Measurements from ENCODE around the gene EME1. TPM values are rescaled to one million over a fixed set of nuclear protein-coding genes. Genes with fewer than 3 reads are reported as not detected.

Gene EME1
- total RNA-seq, 2 experiments from 2014 or later, result 25.1 to 26.1 TPM

- ChIA-PET CTCF (interaction anchor here (1.8 to 2.5 kb wide), 2 partner anchors 8 to 27 kb away, joined by 11 to 28 read pairs; partner anchors contain the start of gene LRRC59), POLR2A (interaction anchor here (1.2 to 9.4 kb wide), 3 partner anchors 9 to 51 kb away, joined by 3 to 142 read pairs (median 78); partner anchors contain the start of gene LRRC59)
- DNase-seq, result no peak
- no peak overlapping the region for H3K4me3 Mint-ChIP-seq
- peaks cover 35% of the 10 kb centered on the region for H3K4me1 Mint-ChIP-seq
- no peaks in the 10 kb centered on the region for H3K9me3 Mint-ChIP-seq
- H3K36me3 Mint-ChIP-seq (ENCODE audit: low read depth), result peaks cover 69% of the 10 kb centered on the region
- H3K27me3 Mint-ChIP-seq, result no peaks in the 10 kb centered on the region
- no peak overlapping the region for H3K27ac Mint-ChIP-seq
Observed at GRCh38 chr17:50370052-50370451, 3.0 kb upstream of the EME1 start.

- H3K27me3 Mint-ChIP-seq, result no peaks in the 10 kb centered on the region
- peaks cover 68% of the 10 kb centered on the region for H3K36me3 Mint-ChIP-seq (ENCODE audit: low read depth)
- peak overlapping the region; percentile 97 for H3K27ac Mint-ChIP-seq
- CTCF ChIA-PET, result interaction anchor here (0.8 to 4.4 kb wide), 5 partner anchors 10 to 277 kb away, joined by 3 to 40 read pairs (median 4); partner anchors contain the start of gene LRRC59
- peaks cover 36% of the 10 kb centered on the region for H3K4me1 Mint-ChIP-seq
- H3K4me3 Mint-ChIP-seq, result peak overlapping the region; percentile 97
- H3K9me3 Mint-ChIP-seq, result no peaks in the 10 kb centered on the region
- POLR2A ChIA-PET, result interaction anchor here (0.8 to 9.4 kb wide), 8 partner anchors 10 to 108 kb away, joined by 3 to 142 read pairs (median 24); partner anchors contain the start of genes ACSF2, LRRC59 and XYLT2
- no peak for DNase-seq
Observed at GRCh38 chr17:50371526-50371925, 1.5 kb upstream of the EME1 start.

- no peaks in the 10 kb centered on the region for H3K27me3 Mint-ChIP-seq
- H3K9me3 Mint-ChIP-seq, result no peaks in the 10 kb centered on the region
- POLR2A ChIA-PET, result interaction anchor here (0.8 to 9.4 kb wide), 14 partner anchors 11 to 336 kb away, joined by 3 to 142 read pairs (median 8); partner anchors contain the start of genes ACSF2, ANKRD40, LRRC59 and XYLT2
- CTCF ChIA-PET, result interaction anchor here (0.8 to 4.4 kb wide), 7 partner anchors 10 to 278 kb away, joined by 3 to 40 read pairs (median 4); partner anchors contain the start of gene LRRC59
- DNase-seq, result no peak
- peaks cover 36% of the 10 kb centered on the region for H3K4me1 Mint-ChIP-seq
- H3K36me3 Mint-ChIP-seq (ENCODE audit: low read depth), result peaks cover 67% of the 10 kb centered on the region
- H3K4me3 Mint-ChIP-seq, result peak overlapping the region; percentile 97
- H3K27ac Mint-ChIP-seq, result peak overlapping the region; percentile 97
Observed at GRCh38 chr17:50372222-50372757, 739 bp upstream of the EME1 start.

- CTCF ChIA-PET, result interaction anchor here (0.9 to 4.4 kb wide), 4 partner anchors 12 to 106 kb away, joined by 3 to 40 read pairs (median 12); partner anchors contain the start of gene LRRC59
- Mint-ChIP-seq H3K27ac (peak overlapping the region; percentile 97), H3K27me3 (no peaks in the 10 kb centered on the region), H3K9me3 (no peaks in the 10 kb centered on the region), H3K4me3 (peak overlapping the region; percentile 97), H3K4me1 (peaks cover 39% of the 10 kb centered on the region), H3K36me3 (ENCODE audit: low read depth) (peaks cover 61% of the 10 kb centered on the region)
- POLR2A ChIA-PET, result interaction anchor here (0.7 to 9.4 kb wide), 13 partner anchors 9 to 335 kb away, joined by 3 to 142 read pairs (median 10); partner anchors contain the start of genes ACSF2, ANKRD40, LRRC59 and XYLT2
- no peak for DNase-seq
Observed at GRCh38 chr17:50373705-50374104, 676 bp downstream of the EME1 start.

- H3K36me3 Mint-ChIP-seq (ENCODE audit: low read depth), result peaks cover 64% of the 10 kb centered on the region
- H3K27ac Mint-ChIP-seq, result no peak overlapping the region
- POLR2A ChIA-PET, result interaction anchor here (1.1 to 9.4 kb wide), 2 partner anchors 13 to 21 kb away, joined by 4 to 142 read pairs; partner anchors contain the start of gene LRRC59
- CTCF ChIA-PET, result no interaction called here
- no peak for DNase-seq
- no peaks in the 10 kb centered on the region for H3K9me3 Mint-ChIP-seq
- no peaks in the 10 kb centered on the region for H3K27me3 Mint-ChIP-seq
- H3K4me1 Mint-ChIP-seq, result peaks cover 33% of the 10 kb centered on the region
- H3K4me3 Mint-ChIP-seq, result no peak overlapping the region
Observed at GRCh38 chr17:50375858-50376538, 3.0 kb downstream of the EME1 start.

- no peak overlapping the region for H3K4me3 Mint-ChIP-seq
- no peaks in the 10 kb centered on the region for H3K9me3 Mint-ChIP-seq
- CTCF ChIA-PET, result interaction anchor here (3.4 to 3.9 kb wide), 2 partner anchors 17 to 18 kb away, joined by 10 to 16 read pairs; partner anchors contain the start of gene LRRC59
- H3K36me3 Mint-ChIP-seq (ENCODE audit: low read depth), result peaks cover 72% of the 10 kb centered on the region
- H3K27ac Mint-ChIP-seq, result no peak overlapping the region
- DNase-seq, result no peak
- no peaks in the 10 kb centered on the region for H3K27me3 Mint-ChIP-seq
- H3K4me1 Mint-ChIP-seq, result peaks cover 6% of the 10 kb centered on the region
- POLR2A ChIA-PET, result interaction anchor here (0.8 to 8.0 kb wide), 4 partner anchors 9 to 17 kb away, joined by 3 to 44 read pairs (median 4); partner anchors contain the start of gene LRRC59
Observed at GRCh38 chr17:50379351-50380132, 6.5 kb downstream of the EME1 start.

- H3K27ac Mint-ChIP-seq, result no peak overlapping the region
- H3K9me3 Mint-ChIP-seq, result no peaks in the 10 kb centered on the region
- H3K4me1 Mint-ChIP-seq, result peaks cover 3% of the 10 kb centered on the region
- DNase-seq, result no peak
- ChIA-PET CTCF (interaction anchor here (3.4 to 3.9 kb wide), 2 partner anchors 16 to 19 kb away, joined by 10 to 16 read pairs; partner anchors contain the start of gene LRRC59), POLR2A (interaction anchor here (0.8 to 8.0 kb wide), 10 partner anchors 8 to 40 kb away, joined by 3 to 44 read pairs (median 4); partner anchors contain the start of genes EME1, LRRC59 and MRPL27)
- peaks cover 78% of the 10 kb centered on the region for H3K36me3 Mint-ChIP-seq (ENCODE audit: low read depth)
- no peaks in the 10 kb centered on the region for H3K27me3 Mint-ChIP-seq
- H3K4me3 Mint-ChIP-seq, result no peak overlapping the region
Observed at GRCh38 chr17:50380369-50381259, 7.6 kb downstream of the EME1 start.

- ChIA-PET CTCF (interaction anchor here (2.0 to 3.9 kb wide), 2 partner anchors 15 to 19 kb away, joined by 8 to 16 read pairs; partner anchors contain the start of gene LRRC59), POLR2A (interaction anchor here (0.8 to 8.0 kb wide), 8 partner anchors 8 to 39 kb away, joined by 3 to 44 read pairs (median 3); partner anchors contain the start of genes EME1, LRRC59 and MRPL27)
- Mint-ChIP-seq H3K4me1 (peaks cover 3% of the 10 kb centered on the region), H3K27me3 (no peaks in the 10 kb centered on the region), H3K4me3 (no peak overlapping the region), H3K36me3 (ENCODE audit: low read depth) (peaks cover 81% of the 10 kb centered on the region), H3K27ac (no peak overlapping the region), H3K9me3 (no peaks in the 10 kb centered on the region)
- no peak for DNase-seq
Observed at GRCh38 chr17:50381260-50381815, 8.3 kb downstream of the EME1 start.

GRCh38 chr17:50381920-50382319 lies 8.9 kb downstream of the EME1 start:
- no peaks in the 10 kb centered on the region for H3K9me3 Mint-ChIP-seq
- no peak overlapping the region for H3K4me3 Mint-ChIP-seq
- H3K27ac Mint-ChIP-seq, result no peak overlapping the region
- peaks cover 84% of the 10 kb centered on the region for H3K36me3 Mint-ChIP-seq (ENCODE audit: low read depth)
- DNase-seq, result no peak
- ChIA-PET CTCF (interaction anchor here (1.1 to 3.9 kb wide), 3 partner anchors 9 to 20 kb away, joined by 3 to 16 read pairs (median 8); partner anchors contain the start of gene LRRC59), POLR2A (interaction anchor here (0.6 to 8.0 kb wide), 7 partner anchors 8 to 336 kb away, joined by 3 to 44 read pairs (median 3); partner anchors contain the start of genes EME1, LRRC59 and MRPL27)
- peaks cover 3% of the 10 kb centered on the region for H3K4me1 Mint-ChIP-seq
- H3K27me3 Mint-ChIP-seq, result no peaks in the 10 kb centered on the region

- Mint-ChIP-seq H3K4me1 (no peaks in the 10 kb centered on the region), H3K9me3 (no peaks in the 10 kb centered on the region), H3K27ac (no peak overlapping the region), H3K36me3 (ENCODE audit: low read depth) (peaks cover 91% of the 10 kb centered on the region), H3K4me3 (no peak overlapping the region), H3K27me3 (no peaks in the 10 kb centered on the region)
- ChIA-PET POLR2A (interaction anchor here (4.3 to 8.0 kb wide), 2 partner anchors 10 to 14 kb away, joined by 26 to 44 read pairs; partner anchors contain the start of genes EME1, LRRC59 and MRPL27), CTCF (interaction anchor here (1.1 to 3.9 kb wide), 3 partner anchors 8 to 21 kb away, joined by 3 to 16 read pairs (median 8); partner anchors contain the start of gene LRRC59)
- no peak for DNase-seq
Observed at GRCh38 chr17:50382931-50383330, 9.9 kb downstream of the EME1 start.

- POLR2A ChIA-PET, result interaction anchor here (1.2 to 1.3 kb wide), 3 partner anchors 12 to 21 kb away, joined by 3 to 5 read pairs (median 4); partner anchors contain the start of genes EME1 and MRPL27
- Mint-ChIP-seq H3K36me3 (ENCODE audit: low read depth) (peaks cover 89% of the 10 kb centered on the region), H3K4me1 (no peaks in the 10 kb centered on the region), H3K27me3 (no peaks in the 10 kb centered on the region), H3K9me3 (no peaks in the 10 kb centered on the region), H3K4me3 (no peak overlapping the region), H3K27ac (no peak overlapping the region)
- DNase-seq, result no peak
- CTCF ChIA-PET, result interaction anchor here (3.1 to 4.7 kb wide), 2 partner anchors 11 to 24 kb away, joined by 10 to 37 read pairs; partner anchors contain the start of gene LRRC59
Observed at GRCh38 chr17:50386510-50386909, 13.5 kb downstream of the EME1 start.
